Activated B cell treated with CpG ODN at 0.5 μM for 24 hours (primary cell): ENCODE results near the gene NGLY1. TPM values are rescaled to one million over a fixed set of nuclear protein-coding genes. Genes with fewer than 3 reads are reported as not detected.

Experiments
- ATAC-seq: fragments of 200-7000 bp; cut with Tn5 transposase; one replicate; pipeline ENCODE4 v1.10.0; 2021; ENCODE audit warnings: low read depth, mild to moderate bottlenecking, moderate library complexity
- CTCF ChIA-PET: fragments of 350-600 bp; sonication (Branson Sonifier 250); formaldehyde crosslinking; loops from one replicate; lab custom pipeline; 2021; ENCODE audit warnings: antibody characterized with exemption; lab: Charles Lee
- POLR2A ChIA-PET: fragments of 350-600 bp; sonication (Branson Sonifier 250); formaldehyde crosslinking; loops from one replicate; lab custom pipeline; 2021; ENCODE audit warnings: antibody characterized with exemption; lab: Charles Lee
- DNase-seq: peaks from one replicate; pipeline ENCODE4 v3.0.0; 2022
- H3K27ac Mint-ChIP-seq: one replicate; pipeline ENCODE4 v1.8.0; 2020; ENCODE audit warnings: mixed read lengths
- H3K27me3 Mint-ChIP-seq: one replicate; pipeline ENCODE4 v1.8.0; 2021; ENCODE audit warnings: mixed read lengths
- H3K36me3 Mint-ChIP-seq: one replicate; pipeline ENCODE4 v1.8.0; 2021; ENCODE audit warnings: low read depth, mixed read lengths
- H3K4me1 Mint-ChIP-seq: one replicate; pipeline ENCODE4 v1.8.0; 2021; ENCODE audit warnings: mixed read lengths
- H3K4me3 Mint-ChIP-seq: one replicate; pipeline ENCODE4 v1.8.0; 2020; ENCODE audit warnings: mild to moderate bottlenecking, mixed read lengths
- H3K9me3 Mint-ChIP-seq: one replicate; pipeline ENCODE4 v1.8.0; 2020; ENCODE audit warnings: mixed read lengths
- CTCF ChIP-seq: fragments of 200-600 bp; IDR thresholded peaks from one replicate; pipeline ENCODE4 v1.8.0; 2022; ENCODE audit warnings: antibody characterized with exemption, mild to moderate bottlenecking
- intact Hi-C: fragments of 100-400 bp; cut with micrococcal nuclease; formaldehyde crosslinking; loops from one replicate; pipeline ENCODE4 v1.15.1; 2024
- total RNA-seq: library from RNA; stranded (reverse); gene quantifications from 2 replicates; pipeline ENCODE4 v1.2.3, GENCODE V29; 2022

The NGLY1 gene
- total RNA-seq, 1 donor from 2014 or later, result 127 TPM

DNA sequence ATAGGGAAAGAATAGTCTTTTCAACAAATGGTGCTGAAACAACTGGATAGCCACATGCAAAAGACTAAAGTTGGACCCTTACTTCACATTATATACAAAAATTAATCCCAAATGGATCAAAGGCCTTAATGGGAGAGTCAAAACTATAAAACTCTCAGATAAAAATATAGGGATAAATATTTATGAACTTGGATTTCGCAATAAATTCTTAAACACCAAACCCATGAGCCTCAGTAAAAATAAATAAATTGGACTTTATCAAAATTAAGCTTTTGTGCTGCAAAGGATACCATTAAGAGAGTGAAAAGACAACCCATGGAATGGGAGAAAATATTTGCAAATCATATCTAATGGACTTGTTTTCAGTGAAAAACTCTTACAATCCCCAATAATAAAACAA, 99.8 kb downstream of the NGLY1 start:
- no peak for DNase-seq
- Mint-ChIP-seq H3K36me3 (no peaks in the 10 kb centered on the region), H3K27ac (no peak overlapping the region), H3K27me3 (no peaks in the 10 kb centered on the region), H3K9me3 (no peaks in the 10 kb centered on the region), H3K4me1 (no peaks in the 10 kb centered on the region), H3K4me3 (no peak overlapping the region)
- ChIA-PET POLR2A (no interaction called here), CTCF (interaction anchor here (1.6 kb wide), 1 partner anchor 35 kb away, joined by 3 read pairs; no protein-coding TSS in a partner anchor)
- ATAC-seq, result no peak
- intact Hi-C loops, result no loop called here
- no peak for TF ChIP-seq CTCF

DNA sequence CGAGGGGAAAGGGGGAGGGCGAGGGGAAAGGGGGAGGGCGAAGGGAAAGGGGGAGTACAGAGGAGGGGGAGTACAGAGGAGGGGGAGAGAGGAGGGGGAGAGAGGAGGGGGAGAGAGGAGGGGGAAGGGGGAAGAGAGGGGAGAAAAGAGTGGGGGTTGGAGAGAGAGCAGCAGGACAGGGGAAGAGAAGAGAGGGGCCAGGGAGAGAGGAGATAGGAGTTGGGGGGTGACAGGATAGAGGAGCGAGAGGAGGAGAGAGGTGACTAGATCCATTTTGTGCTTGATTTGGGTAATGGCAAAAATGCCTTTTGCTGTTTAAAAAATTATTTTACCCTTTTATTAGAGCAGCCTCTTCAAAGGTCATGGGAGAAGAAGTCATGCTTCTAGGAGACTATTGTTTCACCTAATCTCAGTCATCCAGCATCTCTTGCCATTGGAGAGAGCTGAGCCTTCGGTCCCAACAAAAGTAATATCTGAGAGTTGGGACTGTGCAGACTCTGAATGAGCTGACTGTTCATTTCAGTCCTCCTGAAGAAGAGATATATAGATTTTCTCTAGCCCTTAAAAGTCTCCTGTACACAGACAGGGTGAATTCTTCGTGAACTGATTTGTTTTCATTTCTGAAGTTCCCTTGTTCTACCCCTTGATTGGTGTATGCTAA, 103.5 kb downstream of the NGLY1 start:
- H3K4me3 Mint-ChIP-seq, result no peak overlapping the region
- no peak overlapping the region for H3K27ac Mint-ChIP-seq
- ATAC-seq (no peak), DNase-seq (no peak)
- TF ChIP-seq CTCF, result no peak
- no peaks in the 10 kb centered on the region for H3K27me3 Mint-ChIP-seq
- no peaks in the 10 kb centered on the region for H3K9me3 Mint-ChIP-seq
- intact Hi-C loops, result no loop called here
- POLR2A ChIA-PET, result no interaction called here
- CTCF ChIA-PET, result no interaction called here
- H3K36me3 Mint-ChIP-seq, result no peaks in the 10 kb centered on the region
- H3K4me1 Mint-ChIP-seq, result no peaks in the 10 kb centered on the region

DNA sequence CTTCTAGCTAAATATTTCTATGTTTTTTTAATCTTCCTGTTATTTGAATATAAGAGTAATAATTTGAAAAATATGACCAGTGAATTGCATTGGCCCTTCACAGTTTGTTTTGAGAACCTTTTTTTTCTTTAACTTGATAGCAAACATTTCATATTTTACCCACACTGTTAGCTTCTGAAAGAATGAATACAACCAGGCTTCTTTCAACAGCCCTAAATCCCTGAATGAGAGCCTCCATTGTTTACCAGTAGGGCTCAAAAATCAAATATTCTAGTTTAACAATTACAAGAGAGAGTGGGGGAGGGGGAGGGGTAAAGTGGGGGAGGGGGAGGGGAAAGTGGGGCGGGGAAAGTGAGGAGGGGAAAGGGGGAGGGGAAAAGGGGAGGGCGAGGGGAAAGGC, 104.1 kb downstream of the NGLY1 start:
- H3K27me3 Mint-ChIP-seq, result no peaks in the 10 kb centered on the region
- ChIA-PET CTCF (no interaction called here), POLR2A (no interaction called here)
- DNase-seq, result no peak
- no peaks in the 10 kb centered on the region for H3K36me3 Mint-ChIP-seq
- intact Hi-C loops, result no loop called here
- TF ChIP-seq CTCF, result no peak
- H3K4me1 Mint-ChIP-seq, result no peaks in the 10 kb centered on the region
- no peaks in the 10 kb centered on the region for H3K9me3 Mint-ChIP-seq
- no peak overlapping the region for H3K27ac Mint-ChIP-seq
- ATAC-seq, result no peak
- H3K4me3 Mint-ChIP-seq, result no peak overlapping the region

DNA sequence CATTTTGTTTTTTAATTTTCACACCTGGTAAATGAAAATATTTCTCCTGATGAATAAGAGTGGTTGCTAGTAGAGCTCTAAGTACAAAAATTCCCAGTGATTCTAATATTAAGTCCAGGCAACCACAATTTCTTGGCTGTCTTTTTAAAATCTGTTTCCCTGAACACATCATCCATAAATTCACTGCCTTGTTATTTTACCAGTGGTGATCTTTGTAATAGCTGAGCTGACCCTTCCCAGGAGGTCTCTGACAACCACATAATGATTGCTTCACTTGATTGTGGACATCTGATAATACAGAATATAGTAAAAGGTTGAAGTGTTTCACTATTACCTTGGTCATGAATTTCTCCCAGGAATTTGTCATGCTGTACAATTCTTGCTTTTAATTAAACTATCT, 104.7 kb downstream of the NGLY1 start:
- Mint-ChIP-seq H3K4me1 (no peaks in the 10 kb centered on the region), H3K27ac (no peak overlapping the region), H3K4me3 (no peak overlapping the region), H3K36me3 (no peaks in the 10 kb centered on the region), H3K27me3 (no peaks in the 10 kb centered on the region), H3K9me3 (no peaks in the 10 kb centered on the region)
- ATAC-seq, result no peak
- no peak for DNase-seq
- POLR2A ChIA-PET, result no interaction called here
- CTCF ChIA-PET, result no interaction called here
- TF ChIP-seq CTCF, result no peak
- intact Hi-C loops, result no loop called here

DNA sequence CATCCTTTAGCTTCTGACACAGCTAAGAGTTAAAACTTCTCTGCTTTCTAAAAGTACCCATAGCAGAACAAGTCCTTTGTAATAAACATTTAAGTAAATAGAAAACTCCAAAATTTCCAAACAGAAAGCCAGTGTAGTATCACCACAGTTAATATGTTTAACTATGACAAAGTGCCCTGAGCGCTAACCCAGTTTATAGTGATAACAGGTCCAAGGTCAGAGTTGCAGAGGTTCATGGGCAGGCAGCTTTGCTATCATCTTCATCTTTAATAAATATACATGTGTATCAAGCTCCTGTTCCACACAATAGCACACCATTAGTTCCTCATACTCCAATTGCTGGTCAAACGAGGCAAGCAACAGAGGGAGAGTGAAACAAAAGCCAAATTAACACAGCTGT, 106.1 kb downstream of the NGLY1 start:
- Mint-ChIP-seq H3K27ac (no peak overlapping the region), H3K4me3 (no peak overlapping the region), H3K27me3 (no peaks in the 10 kb centered on the region), H3K9me3 (no peaks in the 10 kb centered on the region), H3K36me3 (no peaks in the 10 kb centered on the region), H3K4me1 (no peaks in the 10 kb centered on the region)
- TF ChIP-seq CTCF, result no peak
- intact Hi-C loops, result no loop called here
- ChIA-PET POLR2A (no interaction called here), CTCF (no interaction called here)
- ATAC-seq (no peak), DNase-seq (no peak)
